HG02623 (cell line): Measurements from ENCODE around the gene CPHXL.

Source experiments
- ATAC-seq: cut with Tn5 transposase; IDR thresholded peaks from one replicate; pipeline ENCODE4 v1.9.1; 2021; ENCODE audit warnings: moderate library complexity; ENCODE audit not compliant: unreplicated experiment

CPHXL gene

DNA sequence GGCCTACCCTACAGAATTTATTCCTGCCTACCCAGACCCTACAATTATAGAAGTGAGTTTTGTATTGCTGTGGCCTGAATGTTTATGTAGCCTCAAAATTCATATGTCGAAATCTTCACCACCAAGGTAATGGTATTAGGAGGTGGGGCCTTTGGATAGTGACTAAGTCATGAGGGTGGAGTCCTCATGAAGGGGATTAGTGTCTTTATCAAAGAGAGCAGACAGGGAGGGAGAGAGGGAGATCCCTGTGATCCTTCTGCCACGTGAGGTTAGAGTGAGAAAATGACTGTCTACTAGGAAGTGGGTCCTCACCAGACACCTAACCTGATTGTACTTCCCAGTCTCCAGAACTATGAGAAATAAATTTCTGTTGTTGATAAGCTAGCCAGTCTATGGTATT is 24.0 kb downstream of the CPHXL start:
- no peak for ATAC-seq

DNA sequence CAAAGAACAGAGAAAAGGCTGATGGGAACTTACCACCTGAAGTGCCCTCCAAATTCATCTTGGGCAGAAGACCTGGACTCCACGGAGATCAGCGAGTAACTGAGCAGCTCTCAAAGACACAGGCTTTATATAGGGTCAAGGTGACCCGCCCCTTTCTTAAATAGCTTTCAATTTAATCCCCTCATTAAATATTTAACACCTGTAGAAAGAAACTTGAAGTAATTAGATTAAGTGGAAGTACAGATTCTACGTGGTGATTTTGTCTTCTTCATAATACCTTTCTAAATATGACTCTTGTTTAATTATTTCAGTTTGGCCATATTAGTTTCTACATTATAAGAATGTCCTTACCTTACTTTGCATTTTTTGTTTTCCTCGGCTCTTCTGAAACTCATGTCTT is 24.9 kb downstream of the CPHXL start, which contains the start of gene DUXB:
Gene DUXB, minus strand, starts transcription at position 101 of the 400 bp plus-strand sequence. Its CDS starts 43 bp downstream, at position 58.
- ATAC-seq, result no peak

DNA sequence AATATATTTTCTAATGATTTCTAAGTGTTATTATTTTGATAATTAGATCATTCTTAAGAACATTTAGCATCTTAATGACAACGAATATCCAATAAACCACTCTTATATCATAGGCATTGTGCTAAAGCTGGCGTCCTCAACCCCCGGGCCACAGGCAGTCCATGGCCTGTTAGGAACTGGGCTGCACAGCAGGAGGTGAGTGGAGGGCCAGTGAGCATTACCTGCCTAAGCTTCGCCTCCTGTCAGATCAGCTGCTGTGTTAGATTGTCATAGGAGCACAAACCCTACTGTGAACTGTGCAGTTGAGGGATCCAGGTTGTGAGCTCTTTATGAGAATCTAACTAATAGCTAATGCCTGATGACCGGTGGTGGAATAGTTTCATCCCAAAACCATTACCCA is 28.7 kb downstream of the CPHXL start:
- no peak for ATAC-seq

DNA sequence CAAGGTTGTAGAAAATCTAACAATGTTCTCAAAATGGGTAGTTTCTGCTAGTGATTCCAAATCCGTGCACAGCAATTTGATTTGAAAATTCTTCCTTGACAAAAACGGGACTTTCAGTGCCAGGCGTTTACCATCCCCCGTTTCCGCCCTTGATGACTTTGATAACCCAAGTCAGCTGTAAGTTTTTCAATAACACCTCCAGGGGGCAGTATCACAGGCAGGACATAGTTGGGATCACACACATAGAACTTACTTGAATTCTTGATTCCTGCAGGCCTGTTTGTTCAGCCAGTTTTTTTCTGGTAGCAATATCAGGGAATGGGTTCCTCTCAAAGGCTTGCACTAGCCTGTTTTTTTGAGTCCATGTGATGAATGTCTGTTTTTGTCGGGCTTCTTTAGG is 30.6 kb downstream of the CPHXL start:
- ATAC-seq, result no peak

DNA sequence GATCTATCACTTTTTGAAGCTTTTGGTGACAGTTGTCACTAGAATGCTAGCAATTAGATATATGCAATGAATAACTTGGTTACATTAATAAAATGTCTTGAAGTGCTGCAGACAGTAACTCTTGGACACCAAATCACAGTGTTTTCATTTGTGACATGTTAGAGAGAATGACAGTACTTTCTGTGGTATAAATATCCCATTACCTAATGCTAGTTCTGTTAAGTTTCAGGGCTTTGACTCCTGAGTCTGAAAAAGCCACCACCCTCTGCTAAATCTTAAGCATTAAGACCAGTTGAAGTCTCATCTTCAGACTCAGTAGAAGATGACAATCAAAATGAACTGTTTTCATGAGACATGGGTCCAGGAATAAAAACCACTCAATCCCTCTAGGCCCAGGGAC is 38.9 kb downstream of the CPHXL start:
- ATAC-seq, result no peak

DNA sequence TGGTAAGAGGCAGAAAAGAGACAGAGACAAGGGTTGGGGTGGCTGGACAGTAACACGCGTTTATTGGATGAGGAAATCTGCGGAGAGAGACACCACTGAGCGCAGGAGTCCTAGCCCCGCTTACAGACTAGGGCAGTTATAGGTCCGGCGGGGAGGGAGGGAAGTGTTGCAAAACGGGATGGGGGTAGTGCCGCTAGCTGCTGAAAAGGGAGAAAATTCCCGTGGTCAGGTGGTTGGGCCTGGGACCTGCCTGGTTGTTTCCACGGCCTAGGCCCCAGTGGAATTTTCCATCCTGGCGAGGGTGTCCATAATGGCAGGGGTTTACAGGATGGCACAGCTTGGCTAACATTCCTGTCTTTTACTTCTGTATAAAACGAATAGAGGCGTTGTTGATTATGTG is 44.0 kb downstream of the CPHXL start:
- no peak for ATAC-seq

DNA sequence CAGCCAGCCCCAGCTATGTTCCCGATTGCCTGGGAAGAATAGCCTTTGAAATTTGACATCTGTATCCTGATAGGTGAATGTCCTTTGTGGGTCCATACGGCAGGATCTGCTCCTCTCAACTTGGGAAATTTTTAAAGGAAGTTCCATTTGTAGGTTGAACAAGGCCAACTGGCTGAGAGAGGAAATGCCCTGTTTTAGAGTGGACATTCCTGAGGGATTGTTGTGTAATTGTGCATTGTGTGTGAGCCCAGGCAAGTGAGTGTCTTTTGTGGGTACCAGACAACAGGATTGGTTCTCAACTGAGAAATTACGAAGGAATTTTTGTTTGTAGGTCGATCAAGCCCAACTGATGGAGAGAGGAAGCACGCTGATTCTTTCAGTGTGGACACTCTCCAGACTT is 46.9 kb downstream of the CPHXL start:
- no peak for ATAC-seq

DNA sequence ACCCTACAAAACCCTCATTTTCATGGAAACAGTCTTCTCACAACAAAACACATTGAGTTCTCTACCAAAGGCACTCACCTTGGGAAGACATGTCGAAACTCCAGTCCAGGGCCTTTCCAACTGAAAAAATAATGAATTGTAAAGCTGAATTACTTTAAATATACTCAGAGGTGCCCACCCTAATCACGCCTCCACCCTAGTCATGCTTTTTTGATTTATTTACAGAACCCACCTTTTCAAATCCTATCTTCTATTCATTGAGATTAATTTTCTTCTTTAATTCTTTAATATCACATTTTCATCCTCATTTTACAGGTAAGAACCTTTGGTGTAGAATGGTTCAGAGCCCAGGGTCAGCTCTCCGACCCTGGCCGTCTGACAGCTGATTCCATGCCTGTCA is 49.4 kb downstream of the CPHXL start, which contains the start of gene CPHXL2:
Gene CPHXL2, minus strand, starts transcription at position 101 of the 400 bp plus-strand sequence. Its CDS starts 10 bp downstream, at position 91.
- no peak for ATAC-seq

DNA sequence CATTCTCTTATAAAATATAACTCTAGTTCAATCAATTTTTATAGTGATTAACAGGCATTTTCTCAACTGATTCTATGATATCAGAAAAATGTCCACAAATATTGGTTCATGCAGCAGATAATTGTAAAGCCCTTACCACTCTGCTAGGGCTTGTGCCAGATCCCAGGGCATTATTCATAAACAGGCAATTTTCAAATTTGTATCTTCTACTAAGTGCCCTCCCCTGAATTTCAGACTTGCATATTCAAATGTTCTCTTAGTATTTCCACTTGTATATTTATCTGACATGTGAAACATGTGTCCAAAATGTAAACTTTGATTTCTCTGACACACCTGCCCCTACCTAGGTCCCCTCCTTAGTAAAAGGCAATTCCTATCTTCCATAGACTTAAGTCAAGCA is 58.8 kb downstream of the CPHXL start:
- no peak for ATAC-seq
